SKM-1 (cell line): ENCODE data around the gene POLK.
A peak's percentile ranks its signal among the peaks of the same experiment; 100 is the strongest.
"Not testable (repeated sequence)": the region's sequence is repeated elsewhere in the genome, so short reads cannot be mapped to it uniquely, and the experiment has no call there.

Source experiments
- DNase-seq: peaks from one replicate; lab custom pipeline; 2025; ENCODE audit not compliant: unreplicated experiment; lab: John Stamatoyannopoulos, UW

POLK gene

DNA sequence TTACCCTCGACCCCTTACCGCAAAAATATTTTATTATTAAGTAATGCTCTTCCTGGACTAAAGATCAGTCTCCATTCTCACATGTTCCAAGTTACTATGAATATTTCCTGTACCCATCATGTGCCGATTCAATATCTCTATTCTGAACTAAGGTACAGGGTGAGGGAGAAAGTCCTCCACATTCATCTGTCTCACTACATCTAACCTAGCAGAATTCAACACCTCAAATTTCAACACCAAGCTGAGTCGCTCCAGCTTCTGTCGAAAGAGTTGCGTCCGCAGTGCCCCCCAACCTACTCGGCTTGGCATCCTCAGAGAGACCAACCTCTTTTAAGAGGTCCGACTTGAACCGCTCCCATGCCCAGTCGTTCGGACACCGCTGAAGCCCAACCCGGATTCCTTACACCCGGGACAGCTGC lies 1.3 kb upstream of the POLK start:
- no peak for DNase-seq

DNA sequence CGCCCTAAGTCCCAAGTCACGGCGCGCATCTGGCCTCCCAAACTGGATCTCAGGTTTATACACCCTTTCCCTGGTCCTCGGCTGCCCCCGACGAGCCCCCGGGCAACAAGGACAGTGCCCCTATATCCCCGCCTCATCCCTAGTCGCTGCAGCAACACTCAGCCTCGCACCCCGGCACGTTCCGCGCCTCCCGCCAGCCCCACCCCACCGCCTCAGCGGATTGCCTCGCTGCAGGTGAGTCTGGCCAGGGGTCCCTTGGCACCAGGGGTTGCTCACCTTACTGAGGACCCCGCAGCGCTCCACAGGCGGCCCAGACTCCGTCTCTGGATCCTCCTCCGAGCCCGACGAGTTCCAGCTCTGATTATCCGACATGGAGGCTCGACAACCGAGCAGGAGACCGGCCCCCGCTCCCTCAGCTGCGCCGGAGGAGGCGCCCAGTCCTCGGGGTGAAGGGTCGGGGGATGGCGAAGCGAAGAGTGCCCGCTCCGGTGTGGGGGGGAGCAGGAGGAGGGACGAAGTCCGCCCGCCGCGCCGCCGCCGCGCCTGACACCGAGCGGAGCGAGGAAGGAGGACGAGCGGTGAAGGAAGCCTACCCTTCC lies 756 bp upstream of the POLK start:
- DNase-seq = no peak

GRCh38 chr5:75512383-75513074 lies 838 bp downstream of the POLK start:
- DNase-seq = no peak

DNA sequence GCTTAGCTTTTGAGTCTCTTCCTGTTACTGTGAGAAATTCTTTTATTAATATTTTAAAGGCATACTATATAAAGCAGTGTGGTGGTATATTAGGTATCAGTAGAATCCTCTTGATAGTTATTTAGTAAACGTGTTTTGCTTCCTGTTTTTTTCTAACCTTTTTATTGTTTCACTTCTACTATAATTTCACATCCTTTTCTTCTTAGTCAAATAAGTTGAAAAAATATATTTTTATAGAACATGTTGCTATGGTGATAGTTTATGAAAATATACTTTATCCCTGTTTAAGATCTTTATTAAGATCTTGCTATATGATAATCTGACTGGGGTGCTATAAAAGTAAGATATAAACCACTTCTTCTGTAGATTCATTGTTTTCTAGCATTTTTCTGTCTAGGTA lies 2.1 kb downstream of the POLK start:
- no peak for DNase-seq

DNA sequence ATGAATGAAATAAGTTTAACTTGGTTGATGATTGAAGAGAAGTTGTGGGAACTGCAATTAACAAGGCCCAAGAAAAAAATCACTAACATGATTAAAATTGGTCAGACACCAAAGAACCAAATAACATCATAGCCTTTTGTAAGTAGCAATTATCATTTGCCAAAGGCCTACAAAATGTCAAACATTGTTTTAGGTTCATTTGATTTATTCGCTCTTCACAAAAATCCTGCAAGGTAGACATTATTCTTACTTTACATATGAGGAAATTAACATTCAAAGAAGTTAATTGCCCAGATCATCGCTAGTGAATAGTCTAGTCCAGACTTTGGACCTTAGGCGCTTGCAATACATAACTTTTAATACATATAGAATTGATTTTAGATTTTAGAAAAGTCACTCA lies 2.6 kb downstream of the POLK start:
- no peak for DNase-seq

DNA sequence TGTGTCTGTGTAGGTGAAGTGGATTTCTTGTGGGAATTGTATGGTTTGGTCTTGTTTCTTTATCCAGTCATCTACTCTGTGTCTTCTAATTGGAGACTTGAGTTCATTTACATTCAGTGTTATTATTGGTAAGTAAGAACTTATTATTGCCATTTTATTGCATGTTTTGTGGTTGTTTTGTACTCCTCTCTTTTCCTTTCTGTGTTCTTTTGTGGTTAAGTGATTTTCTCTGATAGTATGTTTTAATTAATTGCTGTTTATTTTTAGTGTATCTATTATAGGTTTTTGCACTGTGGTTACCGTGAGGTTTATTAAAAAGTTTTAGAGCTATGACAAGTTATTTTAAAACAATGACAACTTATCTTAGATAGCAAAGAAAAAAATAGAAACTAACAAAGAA lies 8.1 kb downstream of the POLK start:
- no peak for DNase-seq

GRCh38 chr5:75521195-75521594 lies 9.5 kb downstream of the POLK start:
- DNase-seq = no peak

GRCh38 chr5:75522025-75522424 lies 10.3 kb downstream of the POLK start:
- no peak for DNase-seq

GRCh38 chr5:75522542-75522941 lies 10.9 kb downstream of the POLK start:
- DNase-seq = no peak

GRCh38 chr5:75523275-75523674 lies 11.6 kb downstream of the POLK start:
- no peak for DNase-seq

DNA sequence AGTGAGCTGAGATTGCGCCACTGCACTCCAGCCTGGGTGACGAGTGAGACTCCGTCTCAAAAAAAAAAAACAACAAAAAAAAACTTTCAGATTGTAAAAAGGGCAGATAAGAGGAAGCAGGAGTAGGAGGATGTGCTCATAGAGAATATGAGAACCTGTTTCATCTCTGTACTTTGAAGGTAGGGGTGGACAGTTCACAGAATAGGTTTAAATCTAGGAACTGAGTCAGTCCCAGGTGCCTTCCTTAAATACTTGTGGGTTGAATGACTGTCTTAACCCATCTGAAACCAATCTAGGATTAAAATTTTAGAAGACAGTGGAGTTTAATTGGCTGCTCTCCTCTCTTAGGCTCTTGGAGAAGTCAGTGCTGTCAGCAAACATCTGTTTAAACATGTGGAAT lies 12.4 kb downstream of the POLK start:
- peak; percentile 9 for DNase-seq

DNA sequence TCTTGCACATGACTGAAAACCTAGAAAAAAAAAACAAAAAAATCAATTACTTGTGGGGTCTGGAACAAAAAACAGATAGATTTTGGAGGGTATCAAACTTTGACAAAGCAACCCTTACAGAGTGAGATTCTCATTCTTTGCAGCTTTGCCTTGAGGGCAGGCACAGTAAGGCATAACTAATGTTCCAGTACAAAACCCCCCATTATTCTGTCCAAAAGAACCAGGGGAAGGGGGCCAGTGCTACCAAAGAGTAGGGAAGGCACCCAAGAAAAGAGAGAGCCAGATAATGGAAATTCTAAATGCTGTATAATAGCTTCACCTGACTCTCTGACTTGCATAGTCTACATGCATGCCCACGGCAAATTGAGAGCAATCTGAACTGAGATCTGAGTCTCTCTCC lies 12.9 kb downstream of the POLK start:
- DNase-seq = no peak

DNA sequence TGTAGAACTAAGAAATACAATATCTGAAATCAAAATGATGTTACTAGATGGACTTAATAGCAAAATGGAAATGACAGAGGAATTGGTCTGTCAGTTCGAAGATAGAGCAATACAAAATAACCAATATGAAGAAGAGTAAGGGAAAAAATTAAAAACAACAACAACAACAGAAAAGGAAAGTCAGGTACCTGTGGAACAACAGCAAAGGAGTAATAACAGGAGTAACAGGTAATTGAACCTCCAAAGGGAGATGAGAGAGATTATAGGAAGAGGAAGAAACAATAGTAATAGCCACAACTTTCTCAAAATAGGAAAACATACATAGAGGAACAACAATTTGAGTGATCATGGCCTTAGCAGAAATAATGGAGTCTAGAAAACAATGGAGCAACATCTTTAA lies 13.7 kb downstream of the POLK start:
- no peak for DNase-seq

DNA sequence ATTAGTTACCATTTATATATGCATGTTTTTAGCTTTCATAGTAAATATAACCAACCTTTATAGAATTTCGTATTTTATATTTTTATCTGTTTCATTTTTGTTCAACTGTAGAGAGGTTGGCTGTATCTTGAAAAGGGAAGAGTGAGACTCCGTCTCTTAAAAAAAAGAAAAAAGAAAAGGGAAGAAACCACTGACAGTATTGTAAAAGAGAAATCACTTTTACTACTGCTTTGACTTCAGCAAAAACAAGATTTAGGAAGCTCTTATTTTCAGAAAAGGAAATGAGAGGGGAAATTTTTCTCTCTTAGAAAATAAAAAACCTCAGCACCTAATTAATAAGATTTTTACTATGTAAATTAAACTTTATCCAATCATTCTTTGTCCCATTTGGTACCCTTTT lies 14.4 kb downstream of the POLK start:
- DNase-seq = no peak

GRCh38 chr5:75529185-75529584 lies 17.5 kb downstream of the POLK start:
- no peak for DNase-seq

DNA sequence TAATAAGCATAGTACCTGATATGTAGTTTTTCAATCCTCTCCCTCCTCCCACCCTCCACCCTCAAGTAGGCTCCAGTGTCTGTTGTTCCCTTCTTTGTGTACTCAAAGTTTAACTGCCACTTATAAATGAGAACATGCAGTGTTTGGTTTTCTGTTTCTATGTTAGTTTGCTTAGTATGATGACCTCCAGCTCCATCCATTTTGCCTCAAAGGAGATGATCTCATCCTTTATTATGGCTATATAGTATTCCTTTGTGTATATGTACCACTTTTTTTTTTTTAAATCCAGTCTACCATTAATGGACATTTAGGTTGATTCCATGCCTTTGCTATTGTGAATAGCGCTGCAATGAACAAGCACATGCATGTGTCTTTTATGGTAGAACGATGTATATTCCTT lies 20.5 kb downstream of the POLK start:
- DNase-seq = no peak

DNA sequence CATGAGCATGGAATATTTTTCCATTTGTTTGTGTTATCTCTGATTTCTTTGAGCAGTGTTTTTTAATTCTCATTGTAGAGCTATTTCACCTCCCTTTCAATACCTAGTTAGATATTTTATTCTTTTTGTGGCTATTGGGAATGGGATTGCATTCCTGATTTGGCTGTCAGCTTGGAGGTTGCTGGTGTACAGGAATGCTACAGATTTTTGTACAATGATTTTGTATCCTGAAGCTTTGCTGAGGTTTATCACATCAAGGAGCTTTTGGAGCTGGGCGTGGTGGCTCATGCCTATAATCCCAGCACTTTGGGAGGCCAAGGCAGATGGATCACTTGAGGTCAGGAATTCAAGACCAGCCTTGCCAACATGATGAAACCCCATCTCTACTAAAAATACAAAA lies 22.0 kb downstream of the POLK start:
- DNase-seq = not testable (repeated sequence)

DNA sequence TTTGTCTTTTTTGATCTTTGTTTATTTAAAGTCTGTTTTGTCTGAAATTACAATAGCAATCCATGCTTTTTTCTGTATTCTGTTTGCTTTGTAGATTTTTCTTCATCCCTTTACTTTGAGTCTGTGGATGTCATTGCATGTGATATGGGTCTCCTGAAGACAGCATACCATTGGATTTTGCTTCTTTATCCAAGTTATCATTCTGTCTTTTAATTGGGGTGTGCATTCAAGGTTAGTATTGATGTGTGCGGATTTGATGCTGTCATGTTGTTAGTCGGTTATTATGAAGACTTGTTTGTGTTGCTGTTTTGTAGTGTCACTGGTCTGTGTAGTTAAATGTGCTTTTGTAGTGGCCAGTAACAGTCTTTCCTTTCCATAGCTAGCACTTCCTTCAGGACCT lies 23.0 kb downstream of the POLK start:
- no peak for DNase-seq

- no peak for DNase-seq
Measured at GRCh38 chr5:75536147-75536546, 24.5 kb downstream of the POLK start.

- DNase-seq = no peak
Measured at GRCh38 chr5:75536694-75537360, 25.1 kb downstream of the POLK start.

GRCh38 chr5:75538211-75538610 lies 26.5 kb downstream of the POLK start:
- DNase-seq = no peak

- DNase-seq = no peak
Measured at GRCh38 chr5:75545131-75545530, 33.4 kb downstream of the POLK start.

GRCh38 chr5:75546830-75547229 lies 35.1 kb downstream of the POLK start:
- DNase-seq = no peak
